GM23338 (cell line): ENCODE measurements around the gene AIM2.

ENCODE experiments used
- CREB1 ChIP-seq: fragments of 250-450 bp; sonication (Bioruptor Pico); IDR thresholded peaks from 2 replicates; pipeline ENCODE4 v1.5.0; 2020; ENCODE audit warnings: low read depth, mild to moderate bottlenecking, moderate library complexity
- CTCF ChIP-seq, 2 experiments: fragments of 200-600 bp in 1 of 2; sonication (generic) in 1 of 2; conservative IDR thresholded peaks; 2 replicates each; pipeline versions ENCODE4 v1.5.1 to v1.6.1; 2016 to 2017; ENCODE audit warnings: antibody characterized with exemption in 2 of 2, low read depth in 2 of 2, mild to moderate bottlenecking in 2 of 2, moderate library complexity in 1 of 2
- EZH2 ChIP-seq: fragments of 200-600 bp; sonication (generic); IDR thresholded peaks from one replicate; pipeline ENCODE4 v1.8.0; 2017; ENCODE audit warnings: antibody characterized with exemption, mild to moderate bottlenecking, low read depth; ENCODE audit not compliant: unreplicated experiment
- EZH2phosphoT487 ChIP-seq: fragments of 200-600 bp; sonication (generic); IDR thresholded peaks from one replicate; pipeline ENCODE4 v1.8.1; 2018; ENCODE audit warnings: antibody characterized with exemption; ENCODE audit not compliant: unreplicated experiment
- JUNB ChIP-seq: IDR thresholded peaks from one replicate; pipeline ENCODE4 v1.6.1; 2016; ENCODE audit warnings: antibody characterized with exemption; ENCODE audit not compliant: unreplicated experiment
- POLR2AphosphoS5 ChIP-seq: IDR thresholded peaks from 2 replicates; pipeline ENCODE4 v1.6.1; 2016; ENCODE audit warnings: antibody characterized with exemption, low read depth
- STAT1 ChIP-seq: IDR thresholded peaks from one replicate; pipeline ENCODE4 v1.6.1; 2016; ENCODE audit warnings: antibody characterized with exemption; ENCODE audit not compliant: unreplicated experiment

- no peak for TF ChIP-seq CTCF (conservative IDR thresholded peaks at IDR 0.05; ENCODE audit: low read depth in 2 of 2)
- no peak for TF ChIP-seq EZH2
- no peak for TF ChIP-seq POLR2AphosphoS5
- TF ChIP-seq EZH2phosphoT487, result no peak
- TF ChIP-seq STAT1, result no peak
- no peak for TF ChIP-seq CREB1 (CRISPR knock-in tag)
- no peak for TF ChIP-seq JUNB
Measured at GRCh38 chr1:159120317-159120716, 43.8 kb upstream of the AIM2 start.
